ENCODE data around the gene UBL4B. TPM values are rescaled to one million over a fixed set of nuclear protein-coding genes. Genes with fewer than 3 reads are reported as not detected.

The UBL4B gene
- total RNA-seq, 2 donors from 2014 or later: not detected

Other genes with a start within 250 kb of the UBL4B start
- 10 to 100 TPM in 1 of 2 donors, 1 to 10 TPM in 1; 9.5 to 20.2 TPM for gene CSF1, start 201.6 kb upstream of the UBL4B start, total RNA-seq
- gene AHCYL1, start 127.7 kb upstream of the UBL4B start, total RNA-seq: 10 to 100 TPM; 90.7 to 95.1 TPM
- 10 to 100 TPM; 34.0 to 38.2 TPM for gene STRIP1, start 77.8 kb upstream of the UBL4B start, total RNA-seq
- not detected for gene ALX3, start 41.8 kb upstream of the UBL4B start, total RNA-seq
- under 1 TPM; 0.06 to 0.09 TPM for gene SLC6A17, start 38.1 kb downstream of the UBL4B start, total RNA-seq
- gene KCNC4, start 97.9 kb downstream of the UBL4B start, total RNA-seq: 1 to 10 TPM; 7.0 to 8.1 TPM
- 10 to 100 TPM; 23.5 to 27.0 TPM for gene RBM15, start 226.9 kb downstream of the UBL4B start, total RNA-seq

All from left colon (tissue), 2 donors.